Ovary (tissue), 3 donors: ENCODE data around the gene SRPK1.

Source experiments
- CTCF ChIP-seq, 3 donors: fragments of 450-650 bp in 2 of 3; fragments of 200-600 bp in 1 of 3; IDR thresholded peaks; one replicate each; pipeline versions ENCODE4 v1.5.1 to v1.8.0; 2016 to 2022; ENCODE audit warnings: antibody characterized with exemption in 3 of 3, mild to moderate bottlenecking in 1 of 3
- EP300 ChIP-seq: sonication (generic); formaldehyde crosslinking; IDR thresholded peaks from one replicate; pipeline ENCODE4 v1.6.1; 2017; ENCODE audit warnings: antibody characterized with exemption
- POLR2A ChIP-seq: fragments of 450-650 bp; IDR thresholded peaks from one replicate; pipeline ENCODE4 v1.6.1; 2017; ENCODE audit warnings: antibody characterized with exemption, mild to moderate bottlenecking, moderate library complexity
- donor health status: DM: no; HTN: no; CAD: no.

GRCh38 chr6:35960187-35960586 lies 39.3 kb upstream of the SRPK1 start:
- TF ChIP-seq CTCF (IDR thresholded peaks at IDR 0.05) (no peak), EP300 (no peak), POLR2A (no peak)
